Loucy (cell line): Measurements from ENCODE around the gene LYZL6.

Experiments used
- CTCF ChIP-seq: fragments of 200-600 bp; sonication (generic); conservative IDR thresholded peaks from 2 replicates; pipeline ENCODE4 v1.5.1; 2014; ENCODE audit warnings: mild to moderate bottlenecking, antibody characterized with exemption, low read length
- EZH2phosphoT487 ChIP-seq: fragments of 200-600 bp; IDR thresholded peaks from 2 replicates; pipeline ENCODE4 v1.6.1; 2018; ENCODE audit warnings: antibody characterized with exemption, mild to moderate bottlenecking, moderate library complexity, borderline replicate concordance

GRCh38 chr17:35977509-35977908 is 34.0 kb upstream of the LYZL6 start:
- TF ChIP-seq CTCF (no peak), EZH2phosphoT487 (no peak)
